HG03280 (cell line): Measurements from ENCODE around the gene ACAD11.

Experiments used
- ATAC-seq: cut with Tn5 transposase; IDR thresholded peaks from one replicate; pipeline ENCODE4 v1.9.1; 2021; ENCODE audit warnings: mild to moderate bottlenecking, moderate library complexity; ENCODE audit not compliant: unreplicated experiment

Gene ACAD11

DNA sequence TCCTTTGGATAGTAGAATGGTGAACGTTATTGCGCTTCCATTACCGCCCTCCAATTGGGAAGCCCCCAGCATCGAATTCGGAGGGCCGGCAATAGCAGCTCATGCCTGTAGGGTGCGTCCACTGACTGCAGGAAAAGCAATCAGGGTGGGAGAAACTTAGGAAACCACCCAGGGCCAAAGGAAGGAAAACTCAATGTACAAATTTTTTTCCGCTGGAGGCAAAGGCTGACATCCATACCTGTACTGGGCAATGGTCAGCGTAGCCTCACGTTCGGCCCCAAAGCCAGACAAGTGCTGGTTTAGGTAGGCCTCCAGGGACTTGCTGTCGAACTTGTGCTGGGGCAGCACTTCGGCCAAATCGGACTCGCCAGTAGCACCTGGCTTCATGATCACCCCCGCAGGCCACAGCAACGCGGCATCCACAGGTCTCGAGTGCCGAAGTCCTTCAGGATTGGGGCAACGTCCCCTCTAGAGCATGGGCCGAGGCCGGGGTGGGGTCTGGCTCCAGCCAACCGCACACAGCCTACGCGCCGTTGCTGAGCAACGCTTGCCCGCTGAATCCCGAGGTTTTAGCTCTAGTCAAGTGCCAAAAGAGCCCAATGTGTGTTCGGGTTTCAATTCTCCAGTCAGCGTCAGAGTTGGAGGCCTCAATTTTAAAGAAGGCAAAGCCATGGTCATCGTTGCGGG is at the start of gene ACAD11:
TSS of gene ACAD11 (minus strand) at position 445 of the 687 bp plus-strand sequence. CDS start at position 387, 58 bp downstream.
- peak; percentile 56 for ATAC-seq

DNA sequence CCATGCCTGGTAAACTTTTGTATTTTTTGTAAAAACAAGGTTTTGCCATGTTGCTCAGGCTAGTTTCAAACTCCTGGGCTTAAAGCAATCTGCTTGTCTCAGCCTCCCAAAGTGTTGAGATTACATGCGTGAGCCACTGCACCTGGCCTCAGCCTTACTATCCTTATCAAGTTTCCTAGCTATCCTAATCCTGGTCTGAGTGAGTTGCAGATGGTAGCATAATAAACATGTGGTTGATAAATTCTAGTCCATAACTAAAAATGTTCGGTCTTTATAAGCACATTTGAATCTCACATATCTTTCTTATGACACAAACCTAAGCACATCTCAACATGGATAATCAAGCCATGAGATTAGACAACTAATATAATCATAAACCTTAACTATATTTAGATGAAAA is 44.1 kb upstream of the ACAD11 start:
- ATAC-seq = no peak

- no peak for ATAC-seq
Measured at GRCh38 chr3:132695422-132695821, 35.8 kb upstream of the ACAD11 start.

- no peak for ATAC-seq
Measured at GRCh38 chr3:132694991-132695390, 35.4 kb upstream of the ACAD11 start.

GRCh38 chr3:132690040-132690439 is 30.4 kb upstream of the ACAD11 start:
- no peak for ATAC-seq

- no peak for ATAC-seq
Measured at GRCh38 chr3:132682201-132682600, 22.6 kb upstream of the ACAD11 start.

DNA sequence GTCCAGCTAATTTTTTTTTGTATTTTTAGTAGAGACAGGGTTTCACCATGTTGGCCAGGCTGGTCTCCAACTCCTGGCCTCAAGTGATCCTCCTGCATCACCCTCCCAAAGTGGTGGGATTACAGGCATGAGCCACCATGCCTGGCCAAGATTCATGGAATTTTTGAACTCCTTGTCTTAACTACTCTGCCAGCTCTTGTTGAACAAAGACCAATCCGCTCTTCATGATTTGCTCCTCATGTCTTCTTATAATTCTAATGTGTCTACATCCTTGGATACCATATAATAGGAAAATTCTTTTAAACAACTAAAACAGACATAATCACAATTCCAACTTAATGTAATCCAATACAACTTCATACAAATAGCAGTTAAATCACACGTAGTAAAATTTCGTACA is 21.8 kb upstream of the ACAD11 start:
- no peak for ATAC-seq

DNA sequence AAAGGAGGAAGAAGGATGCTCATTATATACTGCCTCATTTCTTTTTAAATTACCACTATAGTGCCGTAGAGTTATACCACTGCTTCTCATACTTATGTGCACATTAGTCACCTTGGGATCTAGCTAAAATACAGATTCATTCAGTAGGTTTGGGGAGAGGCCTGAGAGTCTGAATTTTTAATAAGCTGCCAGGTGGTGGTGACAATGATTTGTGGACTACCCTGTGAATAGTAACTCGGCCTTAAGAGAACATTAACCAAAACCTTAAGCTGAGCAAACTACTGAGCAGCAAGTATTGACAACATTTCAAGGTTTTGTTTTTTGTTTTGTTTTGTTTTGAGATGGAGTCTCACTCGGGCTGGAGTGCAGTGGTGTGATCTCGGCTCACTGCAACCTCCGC is 20.3 kb upstream of the ACAD11 start:
- no peak for ATAC-seq

DNA sequence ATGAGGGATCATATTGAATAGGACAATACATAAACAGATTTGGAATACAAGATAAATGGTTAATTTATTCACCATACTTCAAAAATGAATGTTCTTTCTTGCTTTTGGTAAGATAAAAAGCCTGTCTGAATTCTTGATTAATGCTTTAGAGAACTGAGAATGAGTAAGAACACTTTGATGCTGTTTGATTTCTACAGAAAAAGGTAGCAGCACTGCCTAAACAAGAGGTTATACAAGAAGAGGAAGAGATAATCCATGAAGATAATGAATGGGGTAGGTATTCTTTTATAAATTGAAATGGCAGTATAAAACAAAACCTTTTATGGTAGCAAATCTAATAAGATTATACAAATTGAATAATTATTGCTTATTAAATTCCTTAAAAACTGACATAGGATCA is 15.8 kb upstream of the ACAD11 start:
- ATAC-seq = no peak

- no peak for ATAC-seq
Measured at GRCh38 chr3:132669256-132669777, 9.7 kb upstream of the ACAD11 start.

DNA sequence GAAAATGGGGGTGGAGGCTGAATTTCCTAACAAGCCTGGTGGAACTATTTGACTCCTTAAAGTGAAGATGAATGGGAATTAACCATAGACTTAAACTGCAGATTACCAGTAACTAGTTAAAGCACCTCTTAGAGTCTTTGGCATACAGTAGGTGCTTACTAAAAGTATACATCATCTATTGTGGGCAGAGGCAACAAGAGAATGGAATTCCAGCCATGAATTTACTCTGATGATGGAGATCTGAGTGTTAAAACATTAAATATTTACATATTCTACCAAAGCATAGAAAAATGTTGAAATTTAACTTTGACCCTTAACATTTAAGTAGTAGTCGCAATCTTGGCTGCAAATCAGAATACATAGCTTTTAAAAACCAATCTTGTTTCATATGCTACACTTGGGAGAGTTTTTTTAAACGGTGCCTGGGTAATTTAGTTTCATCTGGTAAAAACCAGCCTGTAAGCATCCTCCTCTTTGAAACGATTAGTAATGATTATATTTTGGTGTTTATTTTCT is 5.7 kb upstream of the ACAD11 start:
- no peak for ATAC-seq

GRCh38 chr3:132662212-132662611 is 2.6 kb upstream of the ACAD11 start:
- ATAC-seq = no peak

- ATAC-seq = no peak
Measured at GRCh38 chr3:132661101-132661500, 1.5 kb upstream of the ACAD11 start.

GRCh38 chr3:132660811-132661070 is 1.1 kb upstream of the ACAD11 start:
- no peak for ATAC-seq

DNA sequence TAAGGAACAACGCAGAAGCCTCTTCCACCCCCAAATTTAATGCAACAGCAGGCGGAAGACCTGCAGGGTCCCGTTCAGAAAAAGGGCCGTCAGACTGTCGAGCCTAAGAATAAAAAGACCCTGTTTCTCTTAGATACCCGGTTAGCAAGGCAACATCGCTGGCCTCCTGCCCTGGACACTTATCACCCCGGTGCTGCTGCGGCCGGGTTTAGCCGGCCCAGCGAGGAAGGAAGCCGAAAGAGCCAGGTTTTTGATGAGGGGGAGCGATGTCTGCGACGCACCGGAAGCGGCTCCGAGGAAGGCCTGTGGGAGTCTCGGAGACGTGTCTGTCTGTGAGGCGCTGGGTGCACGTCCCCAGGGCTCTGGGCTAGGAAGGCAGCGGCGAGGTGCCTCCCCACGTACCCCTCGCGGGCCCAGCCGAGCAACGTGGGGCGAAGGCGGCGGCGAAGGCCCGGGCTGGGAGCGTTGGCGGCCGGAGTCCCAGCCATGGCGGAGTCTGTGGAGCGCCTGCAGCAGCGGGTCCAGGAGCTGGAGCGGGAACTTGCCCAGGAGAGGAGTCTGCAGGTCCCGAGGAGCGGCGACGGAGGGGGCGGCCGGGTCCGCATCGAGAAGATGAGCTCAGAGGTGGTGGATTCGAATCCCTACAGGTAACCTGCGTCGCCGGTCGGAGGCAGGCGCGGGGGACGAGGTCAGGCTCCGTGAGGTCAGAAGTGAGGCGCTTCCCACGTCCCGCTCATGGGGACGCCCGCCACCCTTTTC is 622 bp upstream of the ACAD11 start, which contains the start of gene UBA5:
TSS of gene UBA5 (plus strand) at position 278 of the 759 bp plus-strand sequence. CDS start at position 487, 209 bp downstream.
- peak; percentile 74 for ATAC-seq

- no peak for ATAC-seq
Measured at GRCh38 chr3:132659000-132659364, 627 bp downstream of the ACAD11 start.

GRCh38 chr3:132657869-132658747 is 1.5 kb downstream of the ACAD11 start:
- ATAC-seq = no peak

- ATAC-seq = no peak
Measured at GRCh38 chr3:132655471-132655870, 4.1 kb downstream of the ACAD11 start.

GRCh38 chr3:132654721-132655120 is 4.9 kb downstream of the ACAD11 start:
- no peak for ATAC-seq

- no peak for ATAC-seq
Measured at GRCh38 chr3:132654190-132654589, 5.4 kb downstream of the ACAD11 start.

- no peak for ATAC-seq
Measured at GRCh38 chr3:132652640-132653270, 6.9 kb downstream of the ACAD11 start.
